Esophagus squamous epithelium (tissue), 5 donors: ENCODE measurements around the gene SIAH2. TPM values are rescaled to one million over a fixed set of nuclear protein-coding genes. Genes with fewer than 3 reads are reported as not detected.
"Not testable (repeated sequence)": the region's sequence is repeated elsewhere in the genome, so short reads cannot be mapped to it uniquely, and the experiment has no call there.

Source experiments
- DNase-seq: peaks from one replicate; lab custom pipeline; 2025; lab: John Stamatoyannopoulos, UW
- H3K27ac ChIP-seq, 4 donors: fragments of 200-600 bp; sonication (generic); one replicate each; pipeline ENCODE4 v1.5.1; 2016 to 2019; ENCODE audit warnings: mild to moderate bottlenecking in 1 of 4
- H3K27me3 ChIP-seq, 4 donors: fragments of 200-600 bp; sonication (generic); 1 replicate in 3 of 4; 2 replicates in 1 of 4; pipeline versions ENCODE4 v1.5.1 to v1.6.0; 2017 to 2021; ENCODE audit warnings: antibody characterized with exemption in 1 of 4
- H3K36me3 ChIP-seq, 3 donors: fragments of 200-600 bp; sonication (generic); one replicate each; pipeline ENCODE4 v1.5.1; 2016 to 2019
- H3K4me1 ChIP-seq, 3 donors: fragments of 200-600 bp; sonication (generic); one replicate each; pipeline ENCODE4 v1.5.1; 2017 to 2019
- H3K4me3 ChIP-seq, 4 donors: fragments of 200-600 bp; sonication (generic); 1 replicate in 3 of 4; 2 replicates in 1 of 4; pipeline ENCODE4 v1.5.1; 2016 to 2019; ENCODE audit warnings: mild to moderate bottlenecking in 2 of 4, moderate library complexity in 1 of 4
- H3K9me3 ChIP-seq, 3 donors: fragments of 200-600 bp; sonication (generic); one replicate each; pipeline ENCODE4 v1.5.1; 2016 to 2019
- CTCF ChIP-seq, 6 experiments: fragments of 450-650 bp in 4 of 6; fragments of 200-600 bp in 2 of 6; sonication (generic) in 2 of 6; IDR thresholded peaks; one replicate each; pipeline ENCODE4 v1.5.1; 2016 to 2019; ENCODE audit warnings: antibody characterized with exemption in 6 of 6, mild to moderate bottlenecking in 4 of 6, moderate library complexity in 4 of 6
- POLR2A ChIP-seq, 4 donors: fragments of 450-650 bp; IDR thresholded peaks; one replicate each; pipeline ENCODE4 v1.6.1; 2017; ENCODE audit warnings: antibody characterized with exemption in 4 of 4, mild to moderate bottlenecking in 4 of 4, moderate library complexity in 3 of 4
- WGBS, 2 donors: methylation state at CpG; one replicate each; pipeline ENCODE4 v1.1.5; 2018; 5-methylcytosine and 5-hydroxymethylcytosine counted together
- intact Hi-C: fragments of 100-400 bp; cut with DNase I; formaldehyde crosslinking; loops from one replicate; pipeline ENCODE4 v1.15.0; 2022
- total RNA-seq, 4 donors: library from RNA; depleted of rRNA; stranded (reverse); fragments of >200 nt; gene quantifications; one replicate each; pipeline ENCODE4 v1.1.0, GENCODE V29; 2016
- donor health status: DM: yes; HTN: yes; CAD: no.

The SIAH2 gene
- total RNA-seq, 4 donors from 2014 or later = 39.4 to 74.8 (median 51.8) TPM

GRCh38 chr3:150803440-150803985 lies 40.5 kb upstream of the SIAH2 start:
- intact Hi-C loops = no loop called here
- Histone ChIP-seq H3K4me1 (no peaks in the 10 kb centered on the region), H3K27ac (no peak overlapping the region), H3K9me3 (no peaks in the 10 kb centered on the region), H3K36me3 (no peaks in the 10 kb centered on the region), H3K27me3 (peaks cover 0 to 17% (median 0%) of the 10 kb centered on the region in 4 donors), H3K4me3 (no peak overlapping the region)
- no peak for TF ChIP-seq POLR2A (IDR thresholded peaks at IDR 0.05)
- no peak for TF ChIP-seq CTCF (IDR thresholded peaks at IDR 0.05)
- no peak for DNase-seq
- 84 to 87% methylated on average over 8 to 9 of the region's 9 CpGs for WGBS, 2 donors

- intact Hi-C loops = no loop called here
- Histone ChIP-seq H3K4me3 (no peak overlapping the region), H3K36me3 (no peaks in the 10 kb centered on the region), H3K9me3 (no peaks in the 10 kb centered on the region), H3K4me1 (no peaks in the 10 kb centered on the region), H3K27me3 (peaks cover 0 to 17% (median 0%) of the 10 kb centered on the region in 4 donors), H3K27ac (no peak overlapping the region)
- no peak for DNase-seq
- no peak for TF ChIP-seq POLR2A (IDR thresholded peaks at IDR 0.05)
- no peak for TF ChIP-seq CTCF (IDR thresholded peaks at IDR 0.05)
- 49 to 53% methylated on average over 2 of the region's 2 CpGs for WGBS, 2 donors
Observed at GRCh38 chr3:150800722-150801121, 37.8 kb upstream of the SIAH2 start.

- Histone ChIP-seq H3K4me1 (no peaks in the 10 kb centered on the region), H3K36me3 (no peaks in the 10 kb centered on the region), H3K9me3 (no peaks in the 10 kb centered on the region), H3K4me3 (no peak overlapping the region), H3K27ac (no peak overlapping the region), H3K27me3 (peaks cover 0 to 17% (median 0%) of the 10 kb centered on the region in 4 donors)
- intact Hi-C loops = no loop called here
- TF ChIP-seq CTCF (IDR thresholded peaks at IDR 0.05) (no peak), POLR2A (IDR thresholded peaks at IDR 0.05) (no peak)
- 22 to 27% methylated on average over 3 of the region's 4 CpGs for WGBS, 2 donors
- no peak for DNase-seq
Observed at GRCh38 chr3:150798122-150798618, 35.2 kb upstream of the SIAH2 start.

- intact Hi-C loops = no loop called here
- WGBS, 2 donors = 89% methylated on average over 2 of the region's 2 CpGs
- TF ChIP-seq CTCF (IDR thresholded peaks at IDR 0.05) = no peak
- TF ChIP-seq POLR2A (IDR thresholded peaks at IDR 0.05) = no peak
- H3K4me1 ChIP-seq = no peaks in the 10 kb centered on the region
- peaks cover 0 to 13% (median 0%) of the 10 kb centered on the region in 4 donors for H3K27me3 ChIP-seq
- H3K9me3 ChIP-seq = no peaks in the 10 kb centered on the region
- H3K27ac ChIP-seq = no peak overlapping the region
- H3K4me3 ChIP-seq = no peak overlapping the region
- no peak for DNase-seq
- no peaks in the 10 kb centered on the region for H3K36me3 ChIP-seq
Observed at GRCh38 chr3:150797155-150797554, 34.2 kb upstream of the SIAH2 start.

GRCh38 chr3:150796527-150796926 lies 33.6 kb upstream of the SIAH2 start:
- H3K27me3 ChIP-seq = peaks cover 0 to 13% (median 0%) of the 10 kb centered on the region in 4 donors
- H3K36me3 ChIP-seq, H3K4me3 ChIP-seq, H3K4me1 ChIP-seq, DNase-seq, H3K9me3 ChIP-seq, H3K27ac ChIP-seq, intact Hi-C loops: not testable (repeated sequence)
- 69 to 86% methylated on average over 1 to 2 of the region's 2 CpGs for WGBS, 2 donors
